ENCODE measurements around the gene AMPH. TPM values are rescaled to one million over a fixed set of nuclear protein-coding genes. Genes with fewer than 3 reads are reported as not detected.
"Not testable (repeated sequence)": the region's sequence is repeated elsewhere in the genome, so short reads cannot be mapped to it uniquely, and the experiment has no call there.

Gene AMPH
- total RNA-seq, 5 donors from 2014 or later (not counting 1 experiment from before 2014, with no cell fraction given), result not detected

GRCh38 chr7:38358273-38358831 lies 272.8 kb downstream of the AMPH start:
- Histone ChIP-seq H3K4me1 (ENCODE audit: control insufficient read depth in 1 of 2, extremely low read depth in 1 of 2, insufficient read depth in 2 of 2, low read length in 2 of 2) (peaks cover 8 to 42% of the 10 kb centered on the region in 2 experiments), H3K4me3 (ENCODE audit: control insufficient read depth in 1 of 2, extremely low read depth in 1 of 2, low read length in 1 of 2) (peak overlapping the region; percentile 56 to 59), H3K27ac (ENCODE audit: low read length) (peak overlapping the region; percentile 80)
- WGBS (ENCODE audit: insufficient coverage), result no CpG with 5 or more reads among the region's 6 CpGs
- H3K9me3 Mint-ChIP-seq; H3K9me3 ChIP-seq; H3K27me3 ChIP-seq (replicated peaks in 1 of 2; ENCODE audit: control insufficient read depth in 2 of 2, extremely low read depth in 1 of 2, insufficient read depth in 2 of 2, low read length in 1 of 2); H3K27me3 Mint-ChIP-seq; H3K36me3 ChIP-seq (ENCODE audit: control insufficient read depth in 2 of 2, extremely low read depth in 1 of 2, insufficient read depth in 1 of 2, low read length in 1 of 2): not testable (repeated sequence)
- ChIA-PET CTCF (interaction anchor here (0.6 to 2.4 kb wide), 20 partner anchors 9 to 180 kb away, joined by 3 to 27 read pairs (median 4); partner anchors contain the start of gene STARD3NL (in 1 of the 2)), POLR2A (interaction anchor here in 1 of 2 donors (0.5 kb wide), 1 partner anchor 20 kb away, joined by 12 read pairs; no protein-coding TSS in a partner anchor)
- DNase-seq (peak in 7 of 35 experiments; percentile 19 to 55 (median 44)), ATAC-seq (replicated peaks in 1 of 4) (peak; percentile 29 to 45 (median 38))
- H3K4me1 Mint-ChIP-seq, result peaks cover 77 to 88% (median 81%) of the 10 kb centered on the region in 3 donors
- H3K36me3 Mint-ChIP-seq, result peaks cover 14% of the 10 kb centered on the region
- peak overlapping the region; percentile 96 for H3K27ac Mint-ChIP-seq
- H3K4me3 Mint-ChIP-seq, result peak overlapping the region; percentile 92 to 95 (median 94)

- peaks cover 5 to 30% of the 10 kb centered on the region in 2 experiments for H3K4me1 ChIP-seq (ENCODE audit: control insufficient read depth in 1 of 2, extremely low read depth in 1 of 2, insufficient read depth in 2 of 2, low read length in 2 of 2)
- not testable (repeated sequence) for H3K27me3 Mint-ChIP-seq; H3K36me3 ChIP-seq (ENCODE audit: control insufficient read depth in 2 of 2, extremely low read depth in 1 of 2, insufficient read depth in 1 of 2, low read length in 1 of 2); H3K27me3 ChIP-seq (replicated peaks in 1 of 2; ENCODE audit: control insufficient read depth in 2 of 2, extremely low read depth in 1 of 2, insufficient read depth in 2 of 2, low read length in 1 of 2); H3K9me3 ChIP-seq; ATAC-seq (replicated peaks in 1 of 4); H3K9me3 Mint-ChIP-seq
- ChIA-PET CTCF (interaction anchor here (0.6 to 2.8 kb wide), 17 partner anchors 8 to 148 kb away, joined by 3 to 28 read pairs (median 3); no protein-coding TSS in a partner anchor), POLR2A (interaction anchor here in 1 of 2 donors (0.5 kb wide), 1 partner anchor 251 kb away, joined by 3 read pairs; no protein-coding TSS in a partner anchor)
- peak overlapping the region in 1 of 2 donors; percentile 31 for H3K4me3 ChIP-seq (ENCODE audit: control insufficient read depth in 1 of 2, extremely low read depth in 1 of 2, low read length in 1 of 2)
- DNase-seq, result peak in 20 of 35 experiments; percentile 40 to 69 (median 59)
- Mint-ChIP-seq H3K4me1 (peaks cover 68 to 83% (median 81%) of the 10 kb centered on the region in 3 donors), H3K4me3 (peak overlapping the region; percentile 71 to 78 (median 75)), H3K36me3 (peaks cover 14% of the 10 kb centered on the region), H3K27ac (peak overlapping the region; percentile 95 to 98)
- WGBS (ENCODE audit: insufficient coverage), result no CpG with 5 or more reads among the region's 8 CpGs
- peak overlapping the region; percentile 60 for H3K27ac ChIP-seq (ENCODE audit: low read length)
Measured at GRCh38 chr7:38354271-38354851, 276.8 kb downstream of the AMPH start.

GRCh38 chr7:38353431-38353881 lies 277.7 kb downstream of the AMPH start:
- H3K27me3 Mint-ChIP-seq; H3K36me3 ChIP-seq (ENCODE audit: control insufficient read depth in 2 of 2, extremely low read depth in 1 of 2, insufficient read depth in 1 of 2, low read length in 1 of 2); H3K9me3 ChIP-seq; POLR2A ChIA-PET; H3K9me3 Mint-ChIP-seq; H3K27me3 ChIP-seq (replicated peaks in 1 of 2; ENCODE audit: control insufficient read depth in 2 of 2, extremely low read depth in 1 of 2, insufficient read depth in 2 of 2, low read length in 1 of 2): not testable (repeated sequence)
- Mint-ChIP-seq H3K4me3 (peak overlapping the region; percentile 71 to 78 (median 75)), H3K27ac (peak overlapping the region; percentile 95 to 98), H3K4me1 (peaks cover 69 to 78% (median 77%) of the 10 kb centered on the region in 3 donors), H3K36me3 (peaks cover 14% of the 10 kb centered on the region)
- peak overlapping the region in 1 of 2 donors; percentile 31 for H3K4me3 ChIP-seq (ENCODE audit: control insufficient read depth in 1 of 2, extremely low read depth in 1 of 2, low read length in 1 of 2)
- WGBS (ENCODE audit: insufficient coverage), result no CpG with 5 or more reads among the region's 7 CpGs
- H3K4me1 ChIP-seq (ENCODE audit: control insufficient read depth in 1 of 2, extremely low read depth in 1 of 2, insufficient read depth in 2 of 2, low read length in 2 of 2), result peaks cover 3 to 26% of the 10 kb centered on the region in 2 experiments
- H3K27ac ChIP-seq (ENCODE audit: low read length), result peak overlapping the region; percentile 60
- ATAC-seq (replicated peaks in 1 of 4) (peak; percentile 61 to 70 (median 66)), DNase-seq (peak in 3 of 35 experiments; percentile 26 to 58 (median 44))
- CTCF ChIA-PET, result interaction anchor here (0.8 to 2.8 kb wide), 11 partner anchors 8 to 245 kb away, joined by 3 to 28 read pairs (median 7); no protein-coding TSS in a partner anchor

- Mint-ChIP-seq H3K4me3 (peak overlapping the region; percentile 83 to 87 (median 86)), H3K9me3 (no peaks in the 10 kb centered on the region), H3K27me3 (no peaks in the 10 kb centered on the region), H3K27ac (peak overlapping the region; percentile 98), H3K4me1 (peaks cover 62 to 71% (median 67%) of the 10 kb centered on the region in 3 donors), H3K36me3 (peaks cover 14% of the 10 kb centered on the region)
- Histone ChIP-seq H3K4me3 (ENCODE audit: control insufficient read depth in 1 of 2, extremely low read depth in 1 of 2, low read length in 1 of 2) (peak overlapping the region in 1 of 2 donors; percentile 2), H3K4me1 (ENCODE audit: control insufficient read depth in 1 of 2, extremely low read depth in 1 of 2, insufficient read depth in 2 of 2, low read length in 2 of 2) (peaks cover 3 to 22% of the 10 kb centered on the region in 2 experiments), H3K27me3 (replicated peaks in 1 of 2; ENCODE audit: control insufficient read depth in 2 of 2, extremely low read depth in 1 of 2, insufficient read depth in 2 of 2, low read length in 1 of 2) (no peaks in the 10 kb centered on the region), H3K36me3 (ENCODE audit: control insufficient read depth in 2 of 2, extremely low read depth in 1 of 2, insufficient read depth in 1 of 2, low read length in 1 of 2) (no peaks in the 10 kb centered on the region), H3K27ac (ENCODE audit: low read length) (no peak overlapping the region), H3K9me3 (no peaks in the 10 kb centered on the region)
- WGBS (ENCODE audit: insufficient coverage), result no CpG with 5 or more reads among the region's 4 CpGs
- ChIA-PET CTCF (interaction anchor here (0.6 to 3.4 kb wide), 4 partner anchors 16 to 136 kb away, joined by 3 to 20 read pairs (median 5); no protein-coding TSS in a partner anchor), POLR2A (interaction anchor here in 1 of 2 donors (0.6 kb wide), 1 partner anchor 15 kb away, joined by 3 read pairs; no protein-coding TSS in a partner anchor)
- no peak for ATAC-seq (replicated peaks in 1 of 4)
- DNase-seq, result no peak
Measured at GRCh38 chr7:38351601-38352000, 279.6 kb downstream of the AMPH start.

GRCh38 chr7:38350777-38351176 lies 280.4 kb downstream of the AMPH start:
- Histone ChIP-seq H3K4me3 (ENCODE audit: control insufficient read depth in 1 of 2, extremely low read depth in 1 of 2, low read length in 1 of 2) (peak overlapping the region in 1 of 2 donors; percentile 44), H3K27ac (ENCODE audit: low read length) (peak overlapping the region; percentile 74), H3K4me1 (ENCODE audit: control insufficient read depth in 1 of 2, extremely low read depth in 1 of 2, insufficient read depth in 2 of 2, low read length in 2 of 2) (peaks cover 2 to 22% of the 10 kb centered on the region in 2 experiments)
- ATAC-seq (replicated peaks in 1 of 4); POLR2A ChIA-PET; H3K9me3 Mint-ChIP-seq; H3K9me3 ChIP-seq; H3K36me3 ChIP-seq (ENCODE audit: control insufficient read depth in 2 of 2, extremely low read depth in 1 of 2, insufficient read depth in 1 of 2, low read length in 1 of 2); H3K27me3 ChIP-seq (replicated peaks in 1 of 2; ENCODE audit: control insufficient read depth in 2 of 2, extremely low read depth in 1 of 2, insufficient read depth in 2 of 2, low read length in 1 of 2); DNase-seq; H3K27me3 Mint-ChIP-seq: not testable (repeated sequence)
- H3K27ac Mint-ChIP-seq, result peak overlapping the region; percentile 98
- CTCF ChIA-PET, result interaction anchor here (0.6 to 3.4 kb wide), 6 partner anchors 10 to 135 kb away, joined by 3 to 20 read pairs (median 4); no protein-coding TSS in a partner anchor
- no CpG with 5 or more reads among the region's 3 CpGs for WGBS (ENCODE audit: insufficient coverage)
- H3K36me3 Mint-ChIP-seq, result peaks cover 14% of the 10 kb centered on the region
- peak overlapping the region; percentile 83 to 87 (median 86) for H3K4me3 Mint-ChIP-seq
- peaks cover 62 to 71% (median 68%) of the 10 kb centered on the region in 3 donors for H3K4me1 Mint-ChIP-seq
